CD4-positive, alpha-beta memory T cell (primary cell): Measurements from ENCODE around the gene LRP1. TPM values are rescaled to one million over a fixed set of nuclear protein-coding genes. Genes with fewer than 3 reads are reported as not detected.

Experiments
- CTCF ChIA-PET: fragments of 350-600 bp; sonication (Branson Sonifier 250); formaldehyde crosslinking; loops from one replicate; lab custom pipeline; 2021; ENCODE audit warnings: inconsistent platforms; ENCODE audit not compliant: partially characterized antibody; lab: Charles Lee
- POLR2A ChIA-PET: fragments of 350-600 bp; sonication (Branson Sonifier 250); formaldehyde crosslinking; loops from one replicate; lab custom pipeline; 2021; ENCODE audit not compliant: partially characterized antibody; lab: Charles Lee
- DNase-seq, 5 donors: peaks; one replicate each; pipeline versions ENCODE4 v3.0.0 to v3.0.0-alpha.2; 2020 to 2022; ENCODE audit warnings: mixed read lengths in 1 of 5
- H3K27ac ChIP-seq: one replicate; pipeline ENCODE4 v1.7.0; 2013; ENCODE audit warnings: low read depth, low read length
- H3K27me3 ChIP-seq: 2 replicates; pipeline ENCODE4 v1.7.0; 2013; ENCODE audit warnings: mild to moderate bottlenecking, low read length, moderate library complexity; ENCODE audit not compliant: insufficient read depth
- H3K36me3 ChIP-seq: 2 replicates; pipeline ENCODE4 v1.7.0; 2013; ENCODE audit warnings: mild to moderate bottlenecking, low read length, moderate library complexity; ENCODE audit not compliant: insufficient read depth
- H3K4me1 ChIP-seq: 2 replicates; pipeline ENCODE4 v1.7.0; 2013; ENCODE audit warnings: mild to moderate bottlenecking, low read length, moderate library complexity; ENCODE audit not compliant: insufficient read depth
- H3K4me3 ChIP-seq, 2 donors: one replicate each; pipeline ENCODE4 v1.7.0; 2013; ENCODE audit warnings: low read length in 2 of 2, mild to moderate bottlenecking in 1 of 2
- H3K9me3 ChIP-seq, 2 donors: one replicate each; pipeline ENCODE4 v1.7.0; 2013; ENCODE audit warnings: low read length in 2 of 2, control low read depth in 1 of 2; ENCODE audit not compliant: control insufficient read depth in 1 of 2
- H3K27ac Mint-ChIP-seq, 7 donors: one replicate each; pipeline ENCODE4 v1.8.0; 2020 to 2021; ENCODE audit warnings: mixed read lengths in 7 of 7, mild to moderate bottlenecking in 6 of 7, inconsistent platforms in 3 of 7, moderate library complexity in 3 of 7
- H3K27me3 Mint-ChIP-seq, 2 donors: one replicate each; pipeline ENCODE4 v1.8.0; 2020 to 2021; ENCODE audit warnings: mixed read lengths in 2 of 2
- H3K36me3 Mint-ChIP-seq, 2 donors: one replicate each; pipeline ENCODE4 v1.8.0; 2020 to 2021; ENCODE audit warnings: mixed read lengths in 2 of 2, inconsistent platforms in 1 of 2, mild to moderate bottlenecking in 1 of 2
- H3K4me1 Mint-ChIP-seq, 4 donors: one replicate each; pipeline ENCODE4 v1.8.0; 2020 to 2021; ENCODE audit warnings: mixed read lengths in 4 of 4, mild to moderate bottlenecking in 1 of 4
- H3K4me3 Mint-ChIP-seq, 8 donors: one replicate each; pipeline ENCODE4 v1.8.0; 2020 to 2021; ENCODE audit warnings: mixed read lengths in 8 of 8, mild to moderate bottlenecking in 7 of 8, moderate library complexity in 6 of 8, inconsistent platforms in 3 of 8
- H3K9me3 Mint-ChIP-seq, 8 donors: one replicate each; pipeline ENCODE4 v1.8.0; 2020 to 2021; ENCODE audit warnings: mixed read lengths in 8 of 8, mild to moderate bottlenecking in 5 of 8, inconsistent platforms in 3 of 8, moderate library complexity in 1 of 8
- intact Hi-C: fragments of 100-400 bp; cut with micrococcal nuclease; formaldehyde crosslinking; loops from one replicate; pipeline ENCODE4 v1.15.1; 2023
- polyA plus RNA-seq, 2 donors: library from polyadenylated mRNA; unstranded; fragments of 300-500 nt; fragmentation: Illumina TruSeq; gene quantifications; one replicate each; pipeline ENCODE4 v1.2.3, GENCODE V29; 2021
- total RNA-seq, 2 experiments: library from RNA; stranded (reverse); gene quantifications; one replicate each; pipeline ENCODE4 v1.2.3, GENCODE V29; 2021

Gene LRP1
- total and polyA plus RNA-seq, 4 experiments from 2014 or later = 0.38 to 11.6 (median 9.7) TPM; not detected in 1

DNA sequence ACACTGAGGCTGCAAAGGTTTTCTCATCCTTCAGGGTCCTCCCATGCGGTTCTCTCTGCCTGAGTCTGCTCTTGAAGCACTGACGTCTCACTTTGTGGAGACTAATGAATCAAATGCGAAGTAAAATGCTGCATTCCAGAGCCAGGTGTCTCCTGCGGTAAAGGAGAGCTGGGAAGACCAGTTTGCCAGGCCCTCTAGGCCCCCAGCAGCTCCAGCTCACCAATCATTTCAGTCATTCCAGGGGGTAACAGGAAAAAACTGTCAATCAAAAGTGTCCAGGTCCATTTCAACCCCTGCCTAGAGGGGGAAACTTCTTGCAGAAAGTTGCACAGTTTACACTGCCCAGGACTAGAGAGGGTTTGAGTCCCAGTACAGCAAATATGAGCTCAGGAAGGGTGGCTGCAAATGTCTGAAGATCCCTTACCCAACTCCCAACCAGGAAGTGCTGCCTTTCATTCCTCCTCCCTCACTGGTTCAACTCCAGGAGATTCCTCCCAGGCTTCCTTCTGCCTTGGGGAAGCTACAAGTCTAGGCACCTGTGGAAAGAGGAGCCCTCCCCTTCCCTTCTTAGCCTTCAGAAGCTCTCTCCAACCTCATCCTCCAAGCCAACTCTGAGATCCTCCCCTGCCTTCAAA lies 85.6 kb downstream of the LRP1 start:
- Mint-ChIP-seq H3K4me3 (peak overlapping the region in 5 of 8 donors; percentile 27 to 86 (median 65)), H3K27me3 (peaks cover 35 to 42% of the 10 kb centered on the region in 2 donors), H3K27ac (peak overlapping the region in 3 of 7 donors; percentile 4 to 88 (median 71)), H3K36me3 (no peaks in the 10 kb centered on the region), H3K4me1 (peaks cover 27 to 56% (median 30%) of the 10 kb centered on the region in 4 donors), H3K9me3 (peaks cover 0 to 2% (median 0%) of the 10 kb centered on the region in 8 donors)
- Histone ChIP-seq H3K27me3 (peaks cover 43% of the 10 kb centered on the region), H3K9me3 (no peaks in the 10 kb centered on the region), H3K4me1 (peaks cover 42% of the 10 kb centered on the region), H3K36me3 (no peaks in the 10 kb centered on the region), H3K4me3 (no peak overlapping the region), H3K27ac (no peak overlapping the region)
- intact Hi-C loops = loop anchor here (1.0 kb wide), 3 partner anchors 11 to 29 kb away; no protein-coding TSS in a partner anchor
- ChIA-PET POLR2A (interaction anchor here (0.8 to 8.0 kb wide), 4 partner anchors 11 to 27 kb away, joined by 3 to 86 read pairs (median 6); partner anchors contain the start of gene SHMT2), CTCF (interaction anchor here (0.7 to 10.8 kb wide), 30 partner anchors 8 to 472 kb away, joined by 3 to 415 read pairs (median 4); partner anchors contain the start of genes SHMT2 and STAC3)
- DNase-seq = no peak

DNA sequence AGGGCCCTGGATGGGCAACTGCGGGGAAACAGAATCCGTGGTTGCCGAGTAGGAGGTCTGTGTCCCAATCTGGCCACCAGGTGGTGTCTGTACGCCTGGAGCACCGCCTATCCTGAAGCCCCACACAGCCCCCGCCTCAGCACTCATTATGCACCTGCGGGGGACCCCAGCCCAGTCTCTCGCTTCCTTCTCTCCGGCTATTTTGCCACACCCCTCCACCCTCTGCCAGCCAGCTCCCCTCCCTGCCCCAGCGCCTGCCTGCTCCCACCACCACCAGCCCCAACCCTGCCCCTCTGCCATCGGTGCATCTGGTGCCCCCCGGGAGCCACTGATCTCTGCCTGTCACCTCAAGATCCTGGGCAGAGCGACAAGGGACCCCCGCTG lies 86.1 kb downstream of the LRP1 start:
- peak overlapping the region in 7 of 8 donors; percentile 13 to 86 (median 27) for H3K4me3 Mint-ChIP-seq
- peaks cover 39 to 47% of the 10 kb centered on the region in 2 donors for H3K27me3 Mint-ChIP-seq
- Histone ChIP-seq H3K9me3 (no peaks in the 10 kb centered on the region), H3K36me3 (no peaks in the 10 kb centered on the region), H3K4me3 (no peak overlapping the region), H3K27ac (no peak overlapping the region), H3K4me1 (peaks cover 42% of the 10 kb centered on the region), H3K27me3 (peaks cover 47% of the 10 kb centered on the region)
- H3K36me3 Mint-ChIP-seq = no peaks in the 10 kb centered on the region
- H3K9me3 Mint-ChIP-seq = peaks cover 0 to 2% (median 0%) of the 10 kb centered on the region in 8 donors
- ChIA-PET POLR2A (interaction anchor here (0.6 to 8.0 kb wide), 5 partner anchors 10 to 93 kb away, joined by 3 to 86 read pairs (median 4); partner anchors contain the start of gene SHMT2), CTCF (interaction anchor here (0.7 to 10.8 kb wide), 26 partner anchors 12 to 472 kb away, joined by 3 to 415 read pairs (median 4); partner anchors contain the start of genes SHMT2 and STAC3)
- H3K4me1 Mint-ChIP-seq = peaks cover 27 to 59% (median 31%) of the 10 kb centered on the region in 4 donors
- peak; percentile 61 to 72 (median 65) for DNase-seq
- intact Hi-C loops = loop anchor here (1.0 kb wide), 1 partner anchor 11 kb away; no protein-coding TSS in a partner anchor
- peak overlapping the region in 2 of 7 donors; percentile 41 to 88 for H3K27ac Mint-ChIP-seq

- H3K27me3 Mint-ChIP-seq = peaks cover 43 to 51% of the 10 kb centered on the region in 2 donors
- Histone ChIP-seq H3K36me3 (no peaks in the 10 kb centered on the region), H3K4me3 (no peak overlapping the region), H3K27ac (no peak overlapping the region), H3K27me3 (peaks cover 54% of the 10 kb centered on the region), H3K4me1 (peaks cover 42% of the 10 kb centered on the region), H3K9me3 (no peaks in the 10 kb centered on the region)
- H3K9me3 Mint-ChIP-seq = peaks cover 0 to 2% (median 0%) of the 10 kb centered on the region in 8 donors
- ChIA-PET POLR2A (interaction anchor here (1.0 to 8.0 kb wide), 4 partner anchors 9 to 26 kb away, joined by 3 to 86 read pairs (median 6); no protein-coding TSS in a partner anchor), CTCF (interaction anchor here (1.1 to 10.8 kb wide), 9 partner anchors 13 to 473 kb away, joined by 3 to 415 read pairs (median 8); partner anchors contain the start of gene SHMT2)
- no peaks in the 10 kb centered on the region for H3K36me3 Mint-ChIP-seq
- peak overlapping the region in 3 of 8 donors; percentile 38 to 85 (median 74) for H3K4me3 Mint-ChIP-seq
- intact Hi-C loops = no loop called here
- peaks cover 30 to 59% (median 32%) of the 10 kb centered on the region in 4 donors for H3K4me1 Mint-ChIP-seq
- H3K27ac Mint-ChIP-seq = peak overlapping the region in 2 of 7 donors; percentile 72 to 88
- no peak for DNase-seq
Observed at GRCh38 chr12:57215065-57215464, 86.8 kb downstream of the LRP1 start.

DNA sequence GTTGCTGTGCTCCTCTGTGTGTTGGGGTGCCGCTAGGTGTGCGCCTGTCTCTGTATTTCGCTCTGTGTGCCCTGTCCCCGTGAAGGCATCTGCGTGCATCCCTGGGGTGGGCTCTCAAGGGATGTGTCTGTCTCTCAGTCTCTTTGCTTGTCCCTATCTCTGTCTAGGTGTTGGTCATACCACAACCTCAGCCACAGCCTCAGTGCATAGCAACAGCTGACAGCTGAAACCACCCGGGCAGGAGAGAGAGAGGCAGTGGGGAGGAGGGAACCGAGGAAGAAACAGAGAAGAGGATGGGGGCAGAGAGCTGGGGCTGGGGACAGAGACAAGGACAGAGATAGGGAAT lies 87.4 kb downstream of the LRP1 start:
- Histone ChIP-seq H3K36me3 (no peaks in the 10 kb centered on the region), H3K4me3 (peak overlapping the region in 1 of 2 donors; percentile 41), H3K9me3 (no peaks in the 10 kb centered on the region), H3K4me1 (peaks cover 42% of the 10 kb centered on the region), H3K27ac (no peak overlapping the region), H3K27me3 (peaks cover 56% of the 10 kb centered on the region)
- peaks cover 0 to 2% (median 0%) of the 10 kb centered on the region in 8 donors for H3K9me3 Mint-ChIP-seq
- H3K27me3 Mint-ChIP-seq = peaks cover 45 to 53% of the 10 kb centered on the region in 2 donors
- POLR2A ChIA-PET = interaction anchor here (1.0 to 8.0 kb wide), 2 partner anchors 9 to 26 kb away, joined by 3 to 86 read pairs; no protein-coding TSS in a partner anchor
- H3K27ac Mint-ChIP-seq = peak overlapping the region in 5 of 7 donors; percentile 13 to 69 (median 23)
- H3K36me3 Mint-ChIP-seq = no peaks in the 10 kb centered on the region
- peak overlapping the region; percentile 56 to 85 (median 71) for H3K4me3 Mint-ChIP-seq
- intact Hi-C loops = no loop called here
- H3K4me1 Mint-ChIP-seq = peaks cover 31 to 62% (median 34%) of the 10 kb centered on the region in 4 donors
- peak in 2 of 5 donors; percentile 55 to 64 for DNase-seq
- CTCF ChIA-PET = interaction anchor here (2.8 to 10.8 kb wide), 3 partner anchors 13 to 49 kb away, joined by 11 to 415 read pairs (median 157); partner anchors contain the start of gene SHMT2

- Histone ChIP-seq H3K27ac (no peak within 1 kb of the TSS), H3K4me1 (peaks cover 45% of the 10 kb centered on the region), H3K9me3 (no peaks in the 10 kb centered on the region), H3K36me3 (no peaks in the 10 kb centered on the region), H3K27me3 (peaks cover 62% of the 10 kb centered on the region), H3K4me3 (peak within 1 kb of the TSS in 1 of 2 donors; percentile 41)
- Mint-ChIP-seq H3K9me3 (peaks cover 0 to 2% (median 0%) of the 10 kb centered on the region in 8 donors), H3K4me3 (peak within 1 kb of the TSS; percentile 75 to 92 (median 84)), H3K27ac (peak within 1 kb of the TSS in 6 of 7 donors; percentile 13 to 86 (median 37)), H3K36me3 (no peaks in the 10 kb centered on the region), H3K4me1 (peaks cover 35 to 68% (median 37%) of the 10 kb centered on the region in 4 donors), H3K27me3 (peaks cover 50 to 58% of the 10 kb centered on the region in 2 donors)
- ChIA-PET POLR2A (interaction anchor here (1.0 to 8.0 kb wide), 2 partner anchors 8 to 25 kb away, joined by 3 to 86 read pairs; no protein-coding TSS in a partner anchor), CTCF (interaction anchor here (2.8 to 10.8 kb wide), 3 partner anchors 12 to 48 kb away, joined by 11 to 415 read pairs (median 157); partner anchors contain the start of gene SHMT2)
- intact Hi-C loops = no loop called here
- peak in 2 of 5 donors; percentile 21 to 58 for DNase-seq
Observed at GRCh38 chr12:57216014-57216911, 88.0 kb downstream of the LRP1 start, which contains the start of gene NXPH4. Gene NXPH4, plus strand, starts transcription at chr12:57216794. Its CDS starts 176 bp downstream, at chr12:57216970.
